CD4-positive, CD25-positive, alpha-beta regulatory T cell (primary cell): ENCODE measurements around the gene KLF1. TPM values are rescaled to one million over a fixed set of nuclear protein-coding genes. Genes with fewer than 3 reads are reported as not detected.

ENCODE experiments used
- ATAC-seq, 2 donors: fragments of 150-1000 bp; cut with Tn5 transposase; one replicate each; pipeline ENCODE4 v1.10.0; 2021; ENCODE audit warnings: low read depth in 2 of 2, moderate number of reproducible peaks in 2 of 2, moderate library complexity in 1 of 2
- DNase-seq, 3 donors: peaks; one replicate each; pipeline versions ENCODE4 v3.0.0 to v3.0.0-alpha.2; 2012 to 2022; ENCODE audit warnings: mixed read lengths in 1 of 3
- H3K27ac ChIP-seq: one replicate; pipeline ENCODE4 v1.7.0; 2013; ENCODE audit warnings: mild to moderate bottlenecking, low read length; ENCODE audit not compliant: insufficient read depth, poor library complexity, severe bottlenecking
- H3K27me3 ChIP-seq: one replicate; pipeline ENCODE4 v1.7.0; 2013; ENCODE audit warnings: low read length; ENCODE audit not compliant: control insufficient read depth, insufficient read depth
- H3K36me3 ChIP-seq: one replicate; pipeline ENCODE4 v1.7.0; 2013; ENCODE audit warnings: mild to moderate bottlenecking, low read length, moderate library complexity; ENCODE audit not compliant: control insufficient read depth, insufficient read depth
- H3K4me1 ChIP-seq: 2 replicates; pipeline ENCODE4 v1.7.0; 2013; ENCODE audit warnings: mild to moderate bottlenecking, low read length; ENCODE audit not compliant: insufficient read depth, control insufficient read depth, poor library complexity, severe bottlenecking
- H3K4me3 ChIP-seq: one replicate; pipeline ENCODE4 v1.7.0; 2013; ENCODE audit warnings: low read depth, mild to moderate bottlenecking, low read length, moderate library complexity
- H3K9me3 ChIP-seq, 2 experiments: 1 replicate in 1 of 2; 2 replicates in 1 of 2; pipeline ENCODE4 v1.7.0; 2013; ENCODE audit warnings: low read length in 2 of 2, mild to moderate bottlenecking in 1 of 2, moderate library complexity in 1 of 2; ENCODE audit not compliant: control insufficient read depth in 2 of 2
- H3K27ac Mint-ChIP-seq, 3 donors: one replicate each; pipeline ENCODE4 v1.8.0; 2020 to 2022; ENCODE audit warnings: mild to moderate bottlenecking in 3 of 3, mixed read lengths in 3 of 3, moderate library complexity in 2 of 3
- H3K27me3 Mint-ChIP-seq: one replicate; pipeline ENCODE4 v1.8.0; 2022; ENCODE audit warnings: mild to moderate bottlenecking, mixed read lengths
- H3K36me3 Mint-ChIP-seq: one replicate; pipeline ENCODE4 v1.8.0; 2020; ENCODE audit warnings: mixed read lengths
- H3K4me1 Mint-ChIP-seq, 4 donors: one replicate each; pipeline ENCODE4 v1.8.0; 2020 to 2022; ENCODE audit warnings: mixed read lengths in 4 of 4, mild to moderate bottlenecking in 1 of 4
- H3K4me3 Mint-ChIP-seq, 4 donors: one replicate each; pipeline ENCODE4 v1.8.0; 2020 to 2022; ENCODE audit warnings: mild to moderate bottlenecking in 4 of 4, mixed read lengths in 4 of 4, moderate library complexity in 3 of 4
- H3K9me3 Mint-ChIP-seq, 7 donors: one replicate each; pipeline ENCODE4 v1.8.0; 2020 to 2022; ENCODE audit warnings: mixed read lengths in 7 of 7, mild to moderate bottlenecking in 3 of 7, moderate library complexity in 2 of 7
- polyA plus RNA-seq, 4 donors: library from polyadenylated mRNA; unstranded; fragments of 300-500 nt; fragmentation: Illumina TruSeq; gene quantifications; one replicate each; pipeline ENCODE4 v1.2.3, GENCODE V29; 2021
- total RNA-seq: library from RNA; stranded (reverse); gene quantifications from one replicate; pipeline ENCODE4 v1.2.3, GENCODE V29; 2022

The KLF1 gene
- total and polyA plus RNA-seq, 5 donors from 2014 or later, result 0.23 TPM; not detected in 4

- DNase-seq (peak; percentile 33 to 59 (median 46)), ATAC-seq (peak; percentile 59 to 69)
- H3K27ac Mint-ChIP-seq, result peak within 1 kb of the TSS in 1 of 3 donors; percentile 69
- peaks cover 0 to 9% (median 0%) of the 10 kb centered on the region in 7 donors for H3K9me3 Mint-ChIP-seq
- peaks cover 41% of the 10 kb centered on the region for H3K4me1 ChIP-seq
- no peaks in the 10 kb centered on the region for H3K36me3 ChIP-seq
- no peak within 1 kb of the TSS for H3K4me3 ChIP-seq
- peak within 1 kb of the TSS; percentile 67 to 78 (median 70) for H3K4me3 Mint-ChIP-seq
- H3K27me3 Mint-ChIP-seq, result peaks cover 81% of the 10 kb centered on the region
- peaks cover 39% of the 10 kb centered on the region for H3K27me3 ChIP-seq
- peaks cover 0 to 54% (median 25%) of the 10 kb centered on the region in 4 donors for H3K4me1 Mint-ChIP-seq
- H3K36me3 Mint-ChIP-seq, result no peaks in the 10 kb centered on the region
- H3K27ac ChIP-seq, result no peak within 1 kb of the TSS
- H3K9me3 ChIP-seq, result no peaks in the 10 kb centered on the region
Measured at GRCh38 chr19:12838182-12838885, 48.7 kb downstream of the KLF1 start, which contains the start of gene MAST1. Gene MAST1 (plus strand): TSS chr19:12838515. CDS start chr19:12838573, 58 bp downstream.

- no peak overlapping the region for H3K27ac Mint-ChIP-seq
- H3K36me3 Mint-ChIP-seq, result no peaks in the 10 kb centered on the region
- DNase-seq (no peak), ATAC-seq (no peak)
- H3K4me1 Mint-ChIP-seq, result peaks cover 0 to 62% (median 33%) of the 10 kb centered on the region in 4 donors
- peaks cover 44% of the 10 kb centered on the region for H3K27me3 ChIP-seq
- no peaks in the 10 kb centered on the region for H3K9me3 ChIP-seq
- H3K4me1 ChIP-seq, result peaks cover 45% of the 10 kb centered on the region
- no peak overlapping the region for H3K27ac ChIP-seq
- peaks cover 0 to 14% (median 0%) of the 10 kb centered on the region in 7 donors for H3K9me3 Mint-ChIP-seq
- H3K36me3 ChIP-seq, result no peaks in the 10 kb centered on the region
- H3K27me3 Mint-ChIP-seq, result peaks cover 91% of the 10 kb centered on the region
- no peak overlapping the region for H3K4me3 ChIP-seq
- H3K4me3 Mint-ChIP-seq, result peak overlapping the region; percentile 12 to 60 (median 40)
Measured at GRCh38 chr19:12837225-12837624, 49.8 kb downstream of the KLF1 start.

- Mint-ChIP-seq H3K27me3 (peaks cover 91% of the 10 kb centered on the region), H3K4me3 (peak overlapping the region in 1 of 4 donors; percentile 47), H3K9me3 (peaks cover 0 to 14% (median 0%) of the 10 kb centered on the region in 7 donors), H3K27ac (no peak overlapping the region), H3K4me1 (peaks cover 6 to 61% (median 31%) of the 10 kb centered on the region in 4 donors), H3K36me3 (no peaks in the 10 kb centered on the region)
- Histone ChIP-seq H3K4me1 (peaks cover 43% of the 10 kb centered on the region), H3K4me3 (no peak overlapping the region), H3K27me3 (peaks cover 46% of the 10 kb centered on the region), H3K9me3 (no peaks in the 10 kb centered on the region), H3K27ac (no peak overlapping the region), H3K36me3 (no peaks in the 10 kb centered on the region)
- DNase-seq (no peak), ATAC-seq (no peak)
Measured at GRCh38 chr19:12836529-12836863, 50.5 kb downstream of the KLF1 start.

- Histone ChIP-seq H3K4me3 (no peak overlapping the region), H3K27me3 (peaks cover 57% of the 10 kb centered on the region), H3K9me3 (no peaks in the 10 kb centered on the region), H3K27ac (no peak overlapping the region), H3K4me1 (peaks cover 33% of the 10 kb centered on the region), H3K36me3 (no peaks in the 10 kb centered on the region)
- H3K9me3 Mint-ChIP-seq, result peaks cover 0 to 14% (median 0%) of the 10 kb centered on the region in 7 donors
- no peak overlapping the region for H3K27ac Mint-ChIP-seq
- H3K4me1 Mint-ChIP-seq, result peaks cover 6 to 47% (median 26%) of the 10 kb centered on the region in 4 donors
- peak in 1 of 2 donors; percentile 23 for ATAC-seq
- H3K4me3 Mint-ChIP-seq, result peak overlapping the region; percentile 56 to 74 (median 69)
- DNase-seq, result peak in 2 of 3 donors; percentile 44 to 53
- H3K36me3 Mint-ChIP-seq, result no peaks in the 10 kb centered on the region
- peaks cover 91% of the 10 kb centered on the region for H3K27me3 Mint-ChIP-seq
Measured at GRCh38 chr19:12834976-12835757, 51.8 kb downstream of the KLF1 start.

GRCh38 chr19:12834566-12834943, 52.4 kb downstream of the KLF1 start, which contains the start of gene RTBDN:
Gene RTBDN (minus strand): TSS chr19:12834579. CDS start chr19:12829979, 4,600 bp downstream.
- Mint-ChIP-seq H3K27ac (peak within 1 kb of the TSS in 1 of 3 donors; percentile 9), H3K27me3 (peaks cover 88% of the 10 kb centered on the region), H3K9me3 (peaks cover 0 to 14% (median 0%) of the 10 kb centered on the region in 7 donors), H3K36me3 (no peaks in the 10 kb centered on the region), H3K4me3 (peak within 1 kb of the TSS; percentile 56 to 74 (median 70)), H3K4me1 (peaks cover 6 to 43% (median 25%) of the 10 kb centered on the region in 4 donors)
- Histone ChIP-seq H3K4me3 (peak within 1 kb of the TSS; percentile 50), H3K27ac (no peak within 1 kb of the TSS), H3K36me3 (no peaks in the 10 kb centered on the region), H3K9me3 (no peaks in the 10 kb centered on the region), H3K27me3 (peaks cover 52% of the 10 kb centered on the region), H3K4me1 (peaks cover 33% of the 10 kb centered on the region)
- no peak for DNase-seq
- no peak for ATAC-seq

Other genes with a start within 250 kb of the KLF1 start
- 147 TPM for gene MAN2B1, start 220.5 kb downstream of the KLF1 start, total RNA-seq
- 10 to 100 TPM; 46.3 to 58.6 (median 49.3) TPM for gene MAN2B1, start 220.5 kb downstream of the KLF1 start, polyA plus RNA-seq
- 13.0 TPM for gene WDR83, start 220.4 kb downstream of the KLF1 start, total RNA-seq
- gene WDR83, start 220.4 kb downstream of the KLF1 start, polyA plus RNA-seq, result 10 to 100 TPM; 10.6 to 18.5 (median 12.9) TPM
- 122 TPM for gene DHPS, start 205.3 kb downstream of the KLF1 start, total RNA-seq
- 100 to 1,000 TPM in 1 of 4 donors, 10 to 100 TPM in 3; 78.5 to 105 (median 96.8) TPM for gene DHPS, start 205.3 kb downstream of the KLF1 start, polyA plus RNA-seq
- not detected for gene GNG14, start 199.2 kb downstream of the KLF1 start, total RNA-seq
- not detected for gene GNG14, start 199.2 kb downstream of the KLF1 start, polyA plus RNA-seq
- 1.7 TPM for gene FBXW9, start 190.6 kb downstream of the KLF1 start, total RNA-seq
- 1 to 10 TPM; 5.0 to 8.1 (median 6.6) TPM for gene FBXW9, start 190.6 kb downstream of the KLF1 start, polyA plus RNA-seq
- 42.9 TPM for gene TNPO2, start 163.3 kb downstream of the KLF1 start, total RNA-seq
- 1 to 10 TPM; 1.7 to 3.1 (median 2.0) TPM for gene TNPO2, start 163.3 kb downstream of the KLF1 start, polyA plus RNA-seq
- 197 TPM for gene TRIR, start 152.5 kb downstream of the KLF1 start, total RNA-seq
- 100 to 1,000 TPM; 238 to 323 (median 261) TPM for gene TRIR, start 152.5 kb downstream of the KLF1 start, polyA plus RNA-seq
- gene GET3, start 149.7 kb downstream of the KLF1 start, total RNA-seq, result 37.9 TPM
- gene GET3, start 149.7 kb downstream of the KLF1 start, polyA plus RNA-seq, result 10 to 100 TPM; 68.0 to 91.2 (median 81.9) TPM
- not detected for gene BEST2, start 135.4 kb downstream of the KLF1 start, total RNA-seq
- gene BEST2, start 135.4 kb downstream of the KLF1 start, polyA plus RNA-seq, result not detected
- 16.9 TPM for gene HOOK2, start 111.6 kb downstream of the KLF1 start, total RNA-seq
- gene HOOK2, start 111.6 kb downstream of the KLF1 start, polyA plus RNA-seq, result 1 to 10 TPM in 3 of 4 donors, under 1 TPM in 1; 0.24 to 1.9 (median 1.6) TPM
- gene JUNB, start 95.7 kb downstream of the KLF1 start, total RNA-seq, result 2,802 TPM
- 100 to 1,000 TPM; 582 to 986 (median 765) TPM for gene JUNB, start 95.7 kb downstream of the KLF1 start, polyA plus RNA-seq
- 74.0 TPM for gene PRDX2, start 85.4 kb downstream of the KLF1 start, total RNA-seq
- 100 to 1,000 TPM; 326 to 380 (median 341) TPM for gene PRDX2, start 85.4 kb downstream of the KLF1 start, polyA plus RNA-seq
- gene THSD8, start 85.1 kb downstream of the KLF1 start, total RNA-seq, result 2.8 TPM
- 10 to 100 TPM in 1 of 4 donors, 1 to 10 TPM in 1, under 1 TPM in 1, not detected in 1; 0.66 to 13.9 (median 4.8) TPM for gene THSD8, start 85.1 kb downstream of the KLF1 start, polyA plus RNA-seq
- 4.7 TPM for gene RNASEH2A, start 80.6 kb downstream of the KLF1 start, total RNA-seq
- 10 to 100 TPM; 18.7 to 27.5 (median 23.4) TPM for gene RNASEH2A, start 80.6 kb downstream of the KLF1 start, polyA plus RNA-seq
- not detected for gene RTBDN, start 52.6 kb downstream of the KLF1 start, total RNA-seq
- gene RTBDN, start 52.6 kb downstream of the KLF1 start, polyA plus RNA-seq, result not detected
- 0.94 TPM for gene MAST1, start 48.7 kb downstream of the KLF1 start, total RNA-seq
- gene MAST1, start 48.7 kb downstream of the KLF1 start, polyA plus RNA-seq, result 1 to 10 TPM in 1 of 4 donors, under 1 TPM in 2, not detected in 1; 0.05 to 1.8 (median 0.52) TPM
- gene DNASE2, start 5.8 kb downstream of the KLF1 start, total RNA-seq, result 20.2 TPM
- gene DNASE2, start 5.8 kb downstream of the KLF1 start, polyA plus RNA-seq, result 10 to 100 TPM; 54.4 to 72.1 (median 63.6) TPM
- gene GCDH, start 4.0 kb upstream of the KLF1 start, total RNA-seq, result 40.0 TPM
- 10 to 100 TPM; 15.1 to 17.6 (median 16.1) TPM for gene GCDH, start 4.0 kb upstream of the KLF1 start, polyA plus RNA-seq
- 0.54 TPM for gene SYCE2, start 32.1 kb upstream of the KLF1 start, total RNA-seq
- gene SYCE2, start 32.1 kb upstream of the KLF1 start, polyA plus RNA-seq, result under 1 TPM in 1 of 4 donors, not detected in 3; 0.14 TPM
- 28.9 TPM for gene FARSA, start 46.5 kb upstream of the KLF1 start, total RNA-seq
- 10 to 100 TPM; 52.2 to 74.0 (median 62.6) TPM for gene FARSA, start 46.5 kb upstream of the KLF1 start, polyA plus RNA-seq
- gene CALR, start 51.4 kb upstream of the KLF1 start, total RNA-seq, result 484 TPM
- 100 to 1,000 TPM; 113 to 172 (median 149) TPM for gene CALR, start 51.4 kb upstream of the KLF1 start, polyA plus RNA-seq
- 80.9 TPM for gene RAD23A, start 58.7 kb upstream of the KLF1 start, total RNA-seq
- 10 to 100 TPM; 73.8 to 85.0 (median 78.1) TPM for gene RAD23A, start 58.7 kb upstream of the KLF1 start, polyA plus RNA-seq
- 7.4 TPM for gene GADD45GIP1, start 70.0 kb upstream of the KLF1 start, total RNA-seq
- gene GADD45GIP1, start 70.0 kb upstream of the KLF1 start, polyA plus RNA-seq, result 10 to 100 TPM; 57.2 to 71.9 (median 66.6) TPM
- not detected for gene DAND5, start 82.4 kb upstream of the KLF1 start, total RNA-seq
- not detected for gene DAND5, start 82.4 kb upstream of the KLF1 start, polyA plus RNA-seq
- gene NFIX, start 108.3 kb upstream of the KLF1 start, total RNA-seq, result 1.2 TPM
- gene NFIX, start 108.3 kb upstream of the KLF1 start, polyA plus RNA-seq, result under 1 TPM in 1 of 4 donors, not detected in 3; 0.15 TPM
- gene LYL1, start 215.7 kb upstream of the KLF1 start, total RNA-seq, result 8.7 TPM
- gene LYL1, start 215.7 kb upstream of the KLF1 start, polyA plus RNA-seq, result 10 to 100 TPM in 1 of 4 donors, 1 to 10 TPM in 3; 6.5 to 14.2 (median 7.5) TPM
- gene TRMT1, start 229.5 kb upstream of the KLF1 start, total RNA-seq, result 57.6 TPM
- 10 to 100 TPM; 16.0 to 22.3 (median 19.9) TPM for gene TRMT1, start 229.5 kb upstream of the KLF1 start, polyA plus RNA-seq
- 25.4 TPM for gene NACC1, start 231.1 kb upstream of the KLF1 start, total RNA-seq
- gene NACC1, start 231.1 kb upstream of the KLF1 start, polyA plus RNA-seq, result 1 to 10 TPM in 2 of 4 donors, under 1 TPM in 2; 0.71 to 2.5 (median 1.2) TPM